Bronchial epithelial cell (primary cell): ENCODE data around the gene CCDC3. TPM values are rescaled to one million over a fixed set of nuclear protein-coding genes. Genes with fewer than 3 reads are reported as not detected.
"Not testable (repeated sequence)": the region's sequence is repeated elsewhere in the genome, so short reads cannot be mapped to it uniquely, and the experiment has no call there.

Source experiments
- DNase-seq: peaks from one replicate; pipeline ENCODE4 v3.0.0-alpha.2; 2010; ENCODE audit warnings: low read depth
- FAIRE-seq: peaks from 2 replicates; lab custom pipeline; 2011; peaks lifted over from hg19 to GRCh38; lab: Jason Lieb, UNC
- H3K27me3 ChIP-seq: 2 replicates; pipeline ENCODE4 v1.5.1; 2011; ENCODE audit warnings: low read length; ENCODE audit not compliant: control insufficient read depth, insufficient read depth
- H3K36me3 ChIP-seq: 2 replicates; pipeline ENCODE4 v1.5.1; 2011; ENCODE audit warnings: low read length; ENCODE audit not compliant: control insufficient read depth, insufficient read depth
- H3K4me3 ChIP-seq: 2 replicates; pipeline ENCODE4 v1.5.1; 2011; ENCODE audit warnings: mild to moderate bottlenecking, low read depth, low read length, control low read depth
- CTCF ChIP-seq: IDR thresholded peaks from 2 replicates; pipeline ENCODE4 v1.5.1; 2011; ENCODE audit warnings: mild to moderate bottlenecking, moderate library complexity, low read length, control low read depth, inconsistent platforms; ENCODE audit not compliant: insufficient read depth, severe bottlenecking
- total RNA-seq: library from RNA; depleted of rRNA; stranded (reverse); fragments of >200 nt; gene quantifications from 2 replicates; pipeline ENCODE4 v1.2.1, GENCODE V29; 2014

Gene CCDC3
- total RNA-seq, 1 donor from 2014 or later: 1.8 TPM

- TF ChIP-seq CTCF: no peak
- Histone ChIP-seq H3K27me3 (no peaks in the 10 kb centered on the region), H3K4me3 (no peak overlapping the region), H3K36me3 (no peaks in the 10 kb centered on the region)
- DNase-seq (no peak), FAIRE-seq (no peak)
Observed at GRCh38 chr10:13046851-13047528, 45.5 kb upstream of the CCDC3 start.

GRCh38 chr10:13043520-13043919 is 42.0 kb upstream of the CCDC3 start:
- no peak for TF ChIP-seq CTCF
- DNase-seq: no peak

GRCh38 chr10:13039761-13040160 is 38.2 kb upstream of the CCDC3 start:
- FAIRE-seq (no peak), DNase-seq (no peak)
- no peaks in the 10 kb centered on the region for H3K36me3 ChIP-seq
- H3K4me3 ChIP-seq: no peak overlapping the region
- peaks cover 3% of the 10 kb centered on the region for H3K27me3 ChIP-seq
- TF ChIP-seq CTCF: no peak

More at GRCh38 chr10:13043520-13043919, 42.0 kb upstream of the CCDC3 start:
- FAIRE-seq: no peak
- peaks cover 2% of the 10 kb centered on the region for H3K27me3 ChIP-seq
- H3K36me3 ChIP-seq: no peaks in the 10 kb centered on the region
- no peak overlapping the region for H3K4me3 ChIP-seq

- Histone ChIP-seq H3K27me3 (peaks cover 3% of the 10 kb centered on the region), H3K36me3 (no peaks in the 10 kb centered on the region), H3K4me3 (no peak overlapping the region)
- FAIRE-seq (peak; percentile 13), DNase-seq (no peak)
- TF ChIP-seq CTCF: no peak
Observed at GRCh38 chr10:13038391-13038790, 36.9 kb upstream of the CCDC3 start.

- DNase-seq (no peak), FAIRE-seq (no peak)
- TF ChIP-seq CTCF: no peak
- Histone ChIP-seq H3K36me3 (no peaks in the 10 kb centered on the region), H3K27me3 (peaks cover 3% of the 10 kb centered on the region), H3K4me3 (no peak overlapping the region)
Observed at GRCh38 chr10:13037832-13038231, 36.3 kb upstream of the CCDC3 start.

- DNase-seq (no peak), FAIRE-seq (no peak)
- peaks cover 3% of the 10 kb centered on the region for H3K27me3 ChIP-seq
- TF ChIP-seq CTCF: no peak
- H3K4me3 ChIP-seq: no peak overlapping the region
- no peaks in the 10 kb centered on the region for H3K36me3 ChIP-seq
Observed at GRCh38 chr10:13036841-13037240, 35.3 kb upstream of the CCDC3 start.

GRCh38 chr10:13035731-13036130 is 34.2 kb upstream of the CCDC3 start:
- not testable (repeated sequence) for H3K27me3 ChIP-seq, FAIRE-seq, DNase-seq, H3K36me3 ChIP-seq, H3K4me3 ChIP-seq
